B cell (primary cell): ENCODE data around the gene COQ4. TPM values are rescaled to one million over a fixed set of nuclear protein-coding genes. Genes with fewer than 3 reads are reported as not detected.

ENCODE experiments used
- ATAC-seq: fragments of 200-7000 bp; cut with Tn5 transposase; one replicate; pipeline ENCODE4 v1.10.0; 2021; ENCODE audit warnings: low read depth, mild to moderate bottlenecking, moderate number of reproducible peaks, moderate library complexity
- CTCF ChIA-PET: fragments of 350-600 bp; sonication (Branson Sonifier 250); formaldehyde crosslinking; loops from one replicate; lab custom pipeline; 2021; ENCODE audit warnings: antibody characterized with exemption, inconsistent platforms; lab: Charles Lee
- POLR2A ChIA-PET: fragments of 350-600 bp; sonication (Branson Sonifier 250); formaldehyde crosslinking; loops from one replicate; lab custom pipeline; 2021; ENCODE audit warnings: antibody characterized with exemption; lab: Charles Lee
- DNase-seq: peaks from one replicate; pipeline ENCODE4 v3.0.0; 2013
- H2AFZ ChIP-seq: 2 replicates; pipeline ENCODE4 v1.6.1; 2012; ENCODE audit warnings: mild to moderate bottlenecking, low read depth, low read length; ENCODE audit not compliant: insufficient read depth, poor library complexity, severe bottlenecking
- H3K27ac ChIP-seq, 2 donors: 1 replicate in 1 of 2; 2 replicates in 1 of 2; pipeline ENCODE4 v1.5.1; 2012 to 2013; ENCODE audit warnings: low read length in 2 of 2, mild to moderate bottlenecking in 2 of 2, moderate library complexity in 1 of 2
- H3K27me3 ChIP-seq, 4 experiments: fragments of 200-600 bp in 1 of 4; sonication (generic) in 1 of 4; replicated peaks in 1 of 4; 1 replicate in 2 of 4; 2 replicates in 2 of 4; pipeline versions ENCODE4 v1.6.1 to v1.7.0; 2013 to 2016; ENCODE audit warnings: low read length in 3 of 4, mild to moderate bottlenecking in 2 of 4, mixed read lengths in 1 of 4, moderate library complexity in 1 of 4; ENCODE audit not compliant: insufficient read depth in 4 of 4, control insufficient read depth in 3 of 4; ENCODE audit errors: control extremely low read depth in 1 of 4
- H3K36me3 ChIP-seq, 2 experiments: replicated peaks in 1 of 2; 1 replicate in 1 of 2; 2 replicates in 1 of 2; pipeline versions ENCODE4 v1.6.1 to v1.7.1; 2013; ENCODE audit warnings: low read length in 1 of 2; ENCODE audit not compliant: insufficient read depth in 2 of 2, control insufficient read depth in 1 of 2; ENCODE audit errors: control extremely low read depth in 1 of 2, extremely low read depth in 1 of 2
- H3K4me1 ChIP-seq, 2 donors: fragments of 200-600 bp in 1 of 2; sonication (generic) in 1 of 2; 1 replicate in 1 of 2; 2 replicates in 1 of 2; pipeline versions ENCODE4 v1.5.1 to v1.6.1; 2013 to 2017; ENCODE audit warnings: low read length in 2 of 2; ENCODE audit not compliant: control insufficient read depth in 2 of 2, insufficient read depth in 2 of 2
- H3K4me2 ChIP-seq: replicated peaks from 2 replicates; pipeline ENCODE3; 2012; ENCODE audit warnings: mild to moderate bottlenecking, low read depth, low read length; ENCODE audit not compliant: poor library complexity, severe bottlenecking
- H3K4me3 ChIP-seq, 5 experiments: fragments of 200-600 bp in 1 of 5; sonication (generic) in 1 of 5; 1 replicate in 3 of 5; 2 replicates in 2 of 5; pipeline versions ENCODE4 v1.5.1 to v1.7.0; 2011 to 2016; ENCODE audit warnings: low read length in 4 of 5, mild to moderate bottlenecking in 4 of 5, low read depth in 2 of 5, control low read depth in 1 of 5, moderate library complexity in 1 of 5; ENCODE audit not compliant: insufficient read depth in 1 of 5; ENCODE audit errors: control extremely low read depth in 1 of 5, extremely low read depth in 1 of 5
- H3K79me2 ChIP-seq: fragments of 200-600 bp; sonication (generic); one replicate; pipeline ENCODE4 v1.6.0; 2016; ENCODE audit warnings: low read length; ENCODE audit not compliant: control insufficient read depth, insufficient read depth
- H3K9ac ChIP-seq: fragments of 200-600 bp; sonication (generic); 2 replicates; pipeline ENCODE4 v1.6.1; 2017; ENCODE audit warnings: mild to moderate bottlenecking, low read length, moderate library complexity
- H3K9me3 ChIP-seq, 3 donors: one replicate each; pipeline versions ENCODE4 v1.6.1 to v1.7.1; 2013; ENCODE audit warnings: low read length in 2 of 3; ENCODE audit not compliant: control insufficient read depth in 2 of 3, insufficient read depth in 1 of 3; ENCODE audit errors: control extremely low read depth in 1 of 3
- H4K20me1 ChIP-seq: 2 replicates; pipeline ENCODE4 v1.6.0; 2012; ENCODE audit warnings: mild to moderate bottlenecking, low read length; ENCODE audit not compliant: insufficient read depth, control insufficient read depth, poor library complexity, severe bottlenecking
- H3K27ac Mint-ChIP-seq: one replicate; pipeline ENCODE4 v1.8.0; 2021; ENCODE audit warnings: mixed read lengths
- H3K27me3 Mint-ChIP-seq: one replicate; pipeline ENCODE4 v1.8.0; 2021; ENCODE audit warnings: mixed read lengths
- H3K4me1 Mint-ChIP-seq: one replicate; pipeline ENCODE4 v1.8.0; 2021; ENCODE audit warnings: mixed read lengths
- H3K4me3 Mint-ChIP-seq: one replicate; pipeline ENCODE4 v1.8.0; 2021; ENCODE audit warnings: mixed read lengths
- H3K9me3 Mint-ChIP-seq: one replicate; pipeline ENCODE4 v1.8.0; 2022; ENCODE audit warnings: mixed read lengths; ENCODE audit not compliant: insufficient read depth
- EZH2 ChIP-seq: IDR thresholded peaks from 2 replicates; pipeline ENCODE4 v1.6.1; 2012; ENCODE audit warnings: borderline replicate concordance, low read depth, mild to moderate bottlenecking, moderate library complexity, low read length; ENCODE audit not compliant: insufficient read depth, poor library complexity, severe bottlenecking
- WGBS: methylation state at CpG from one replicate; pipeline ENCODE4 v1.1.5; 2013; ENCODE audit warnings: missing lambda C conversion rate; ENCODE audit not compliant: insufficient coverage; 5-methylcytosine and 5-hydroxymethylcytosine counted together
- intact Hi-C: fragments of 100-400 bp; cut with micrococcal nuclease; formaldehyde crosslinking; loops from one replicate; pipeline ENCODE4 v1.10.0; 2022
- polyA plus RNA-seq: library from polyadenylated mRNA; depleted of rRNA; stranded (reverse); fragments of >200 nt; gene quantifications from 2 replicates; pipeline ENCODE4 v1.2.3, GENCODE V29; 2012
- total RNA-seq, 2 donors: library from RNA; stranded (reverse); fragments of 120-200 nt in 1 of 2; gene quantifications; 1 replicate in 1 of 2; 2 replicates in 1 of 2; pipeline versions ENCODE4 v1.2.3 to v1.2.4, GENCODE V29; 2013 to 2022
- TF ChIP-seq, protein P1 (sequence below): fragments of 200-600 bp; IDR thresholded peaks from one replicate; pipeline ENCODE4 v1.8.0; 2022; ENCODE audit warnings: antibody characterized with exemption, mild to moderate bottlenecking

The COQ4 gene
- total and polyA plus RNA-seq, 2 donors (not counting 1 experiment from before 2014, with no cell fraction given), result 54.9 to 62.8 TPM

DNA sequence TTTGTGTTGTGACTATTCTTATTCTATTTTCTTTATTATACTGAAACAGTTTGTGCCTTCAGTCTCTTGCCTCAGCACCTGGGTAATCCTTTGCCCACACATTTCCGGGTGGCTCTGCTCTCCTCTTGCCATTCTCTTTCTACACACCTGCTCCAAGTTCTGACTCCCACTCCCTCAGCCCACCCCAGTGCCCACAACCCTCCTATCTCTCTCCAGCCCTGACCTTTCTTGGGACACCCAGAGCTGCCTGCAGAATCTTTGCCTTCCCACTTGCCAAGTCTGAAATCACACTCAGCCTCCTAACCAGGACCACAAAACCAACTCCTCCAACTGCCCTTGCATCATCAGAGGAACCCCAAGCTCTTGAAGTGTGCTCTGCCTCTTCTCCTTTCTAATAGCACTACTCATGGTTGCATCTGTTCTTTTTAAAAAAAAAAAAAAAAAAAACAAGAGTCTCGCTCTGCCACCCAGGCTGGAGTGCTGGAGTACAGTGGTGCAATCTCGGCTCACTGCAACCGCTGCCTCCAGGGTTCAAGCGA, 42.5 kb upstream of the COQ4 start:
- WGBS, result 96% methylated on average over 5 of the region's 5 CpGs
- no peaks in the 10 kb centered on the region for H3K36me3 ChIP-seq
- peaks cover 13% of the 10 kb centered on the region for H3K79me2 ChIP-seq
- no peak for ATAC-seq
- H3K27ac Mint-ChIP-seq, result no peak overlapping the region
- H3K27me3 ChIP-seq, result no peaks in the 10 kb centered on the region
- H3K9ac ChIP-seq, result no peak overlapping the region
- H3K4me1 Mint-ChIP-seq, result peaks cover 16% of the 10 kb centered on the region
- intact Hi-C loops, result no loop called here
- POLR2A ChIA-PET, result no interaction called here
- H3K9me3 ChIP-seq, result no peaks in the 10 kb centered on the region
- H3K4me3 ChIP-seq, result no peak overlapping the region
- no peak overlapping the region for H2AFZ ChIP-seq
- TF ChIP-seq EZH2, result no peak
- TF ChIP-seq, protein P1, sequence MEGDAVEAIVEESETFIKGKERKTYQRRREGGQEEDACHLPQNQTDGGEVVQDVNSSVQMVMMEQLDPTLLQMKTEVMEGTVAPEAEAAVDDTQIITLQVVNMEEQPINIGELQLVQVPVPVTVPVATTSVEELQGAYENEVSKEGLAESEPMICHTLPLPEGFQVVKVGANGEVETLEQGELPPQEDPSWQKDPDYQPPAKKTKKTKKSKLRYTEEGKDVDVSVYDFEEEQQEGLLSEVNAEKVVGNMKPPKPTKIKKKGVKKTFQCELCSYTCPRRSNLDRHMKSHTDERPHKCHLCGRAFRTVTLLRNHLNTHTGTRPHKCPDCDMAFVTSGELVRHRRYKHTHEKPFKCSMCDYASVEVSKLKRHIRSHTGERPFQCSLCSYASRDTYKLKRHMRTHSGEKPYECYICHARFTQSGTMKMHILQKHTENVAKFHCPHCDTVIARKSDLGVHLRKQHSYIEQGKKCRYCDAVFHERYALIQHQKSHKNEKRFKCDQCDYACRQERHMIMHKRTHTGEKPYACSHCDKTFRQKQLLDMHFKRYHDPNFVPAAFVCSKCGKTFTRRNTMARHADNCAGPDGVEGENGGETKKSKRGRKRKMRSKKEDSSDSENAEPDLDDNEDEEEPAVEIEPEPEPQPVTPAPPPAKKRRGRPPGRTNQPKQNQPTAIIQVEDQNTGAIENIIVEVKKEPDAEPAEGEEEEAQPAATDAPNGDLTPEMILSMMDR, result no peak
- no peak overlapping the region for H3K4me3 Mint-ChIP-seq
- CTCF ChIA-PET, result interaction anchor here (0.6 to 0.7 kb wide), 2 partner anchors 535 to 1751 kb away, joined by 4 read pairs; no protein-coding TSS in a partner anchor
- DNase-seq, result no peak
- no peak overlapping the region for H3K27ac ChIP-seq
- no peak overlapping the region for H3K4me2 ChIP-seq
- H3K4me1 ChIP-seq, result peaks cover 7 to 14% of the 10 kb centered on the region in 2 donors
- no peaks in the 10 kb centered on the region for H3K9me3 Mint-ChIP-seq
- no peaks in the 10 kb centered on the region for H3K27me3 Mint-ChIP-seq
- no peaks in the 10 kb centered on the region for H4K20me1 ChIP-seq

DNA sequence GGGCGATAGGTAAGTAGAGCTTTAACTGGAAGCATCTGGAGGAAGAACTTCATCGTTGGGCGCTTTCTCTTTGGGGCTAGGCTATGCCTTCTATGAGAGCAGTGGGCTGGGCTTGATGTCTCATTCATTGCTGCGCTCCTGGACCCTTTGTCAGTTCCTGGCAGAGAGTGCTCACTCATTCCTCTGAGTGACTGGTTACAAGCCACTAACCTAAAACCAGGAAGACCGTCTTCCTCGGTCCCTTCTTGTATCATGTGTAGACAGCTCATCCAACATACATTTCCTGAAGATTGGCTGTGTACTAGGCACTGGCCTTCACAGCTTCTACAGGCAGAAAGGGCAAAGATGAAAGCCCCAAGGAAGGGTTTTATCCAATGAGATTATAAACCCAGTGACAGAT, 40.1 kb upstream of the COQ4 start:
- Histone ChIP-seq H2AFZ (no peak overlapping the region), H3K9me3 (no peaks in the 10 kb centered on the region), H3K27me3 (no peaks in the 10 kb centered on the region), H4K20me1 (no peaks in the 10 kb centered on the region), H3K79me2 (no peaks in the 10 kb centered on the region), H3K36me3 (peaks cover 0 to 10% of the 10 kb centered on the region in 2 experiments), H3K27ac (no peak overlapping the region), H3K4me1 (peaks cover 0 to 9% of the 10 kb centered on the region in 2 donors), H3K4me2 (no peak overlapping the region), H3K4me3 (no peak overlapping the region), H3K9ac (no peak overlapping the region)
- Mint-ChIP-seq H3K4me3 (no peak overlapping the region), H3K27ac (no peak overlapping the region), H3K4me1 (peaks cover 6% of the 10 kb centered on the region), H3K9me3 (no peaks in the 10 kb centered on the region), H3K27me3 (no peaks in the 10 kb centered on the region)
- TF ChIP-seq, protein P1, result no peak
- TF ChIP-seq EZH2, result no peak
- 94% methylated on average over 5 of the region's 6 CpGs for WGBS
- intact Hi-C loops, result no loop called here
- DNase-seq, result no peak
- ChIA-PET CTCF (no interaction called here), POLR2A (no interaction called here)
- ATAC-seq, result no peak
